WTC11 (cell line): Measurements from ENCODE around the gene FSTL3. TPM values are rescaled to one million over a fixed set of nuclear protein-coding genes. Genes with fewer than 3 reads are reported as not detected.
"Not testable (repeated sequence)": the region's sequence is repeated elsewhere in the genome, so short reads cannot be mapped to it uniquely, and the experiment has no call there.

ENCODE experiments used
- ATAC-seq: fragments of 200-7000 bp; cut with Tn5 transposase; 2 replicates; pipeline ENCODE4 v1.10.0; 2021; ENCODE audit warnings: mild to moderate bottlenecking, moderate library complexity
- CTCF ChIA-PET: fragments of 300-600 bp; sonication (Branson Sonifier 250); formaldehyde crosslinking; loops from one replicate; lab custom pipeline; 2021; ENCODE audit warnings: antibody characterized with exemption; lab: Charles Lee
- POLR2A ChIA-PET: fragments of 350-600 bp; sonication (Branson Sonifier 250); formaldehyde crosslinking; loops from one replicate; lab custom pipeline; 2021; ENCODE audit warnings: antibody characterized with exemption; lab: Charles Lee
- DNase-seq: peaks from one replicate; pipeline ENCODE4 v3.0.0; 2021; ENCODE audit warnings: low spot score
- H3K27ac Mint-ChIP-seq: 2 replicates; pipeline ENCODE4 v1.8.0; 2021; ENCODE audit warnings: mixed read lengths
- H3K27me3 Mint-ChIP-seq: 2 replicates; pipeline ENCODE4 v1.8.0; 2021; ENCODE audit warnings: low read depth, mild to moderate bottlenecking, moderate library complexity, mixed read lengths
- H3K36me3 Mint-ChIP-seq: 2 replicates; pipeline ENCODE4 v1.8.0; 2021; ENCODE audit warnings: mixed read lengths
- H3K4me1 Mint-ChIP-seq: 2 replicates; pipeline ENCODE4 v1.8.0; 2022; ENCODE audit warnings: mixed read lengths
- H3K4me3 Mint-ChIP-seq: 2 replicates; pipeline ENCODE4 v1.8.0; 2021; ENCODE audit warnings: mild to moderate bottlenecking, moderate library complexity, mixed read lengths
- H3K9me3 Mint-ChIP-seq: 2 replicates; pipeline ENCODE4 v1.8.0; 2021; ENCODE audit warnings: mixed read lengths
- ATF3 ChIP-seq: sonication (generic); formaldehyde crosslinking; conservative IDR thresholded peaks from 2 replicates; pipeline ENCODE4 v1.8.1; 2022; ENCODE audit warnings: mild to moderate bottlenecking, missing genetic modification reagents
- FOXK1 ChIP-seq: sonication (generic); formaldehyde crosslinking; IDR thresholded peaks from 2 replicates; pipeline ENCODE4 v1.8.0; 2022; ENCODE audit warnings: mild to moderate bottlenecking, moderate library complexity, missing genetic modification reagents
- GTF2I ChIP-seq: fragments of 250-450 bp; sonication (Bioruptor Pico); conservative IDR thresholded peaks from 2 replicates; pipeline ENCODE4 v1.4.0; 2021; ENCODE audit warnings: mild to moderate bottlenecking
- JAZF1 ChIP-seq: fragments of 250-450 bp; sonication (Bioruptor Pico); IDR thresholded peaks from 2 replicates; pipeline ENCODE4 v1.9.0; 2021; ENCODE audit warnings: moderate library complexity, mild to moderate bottlenecking, inconsistent platforms
- MAX ChIP-seq: sonication (generic); formaldehyde crosslinking; IDR thresholded peaks from 2 replicates; pipeline ENCODE4 v1.8.0; 2022; ENCODE audit warnings: mild to moderate bottlenecking, missing genetic modification reagents
- MXD4 ChIP-seq: fragments of 250-450 bp; sonication (Bioruptor Pico); IDR thresholded peaks from 2 replicates; pipeline ENCODE4 v1.8.0; 2021; ENCODE audit warnings: mild to moderate bottlenecking, moderate library complexity, borderline replicate concordance
- NFE2L1 ChIP-seq: sonication (generic); formaldehyde crosslinking; IDR thresholded peaks from 2 replicates; pipeline ENCODE4 v1.8.1; 2023; ENCODE audit warnings: missing genetic modification reagents
- SP1 ChIP-seq: sonication (generic); formaldehyde crosslinking; conservative IDR thresholded peaks from 2 replicates; pipeline ENCODE4 v1.8.1; 2022; ENCODE audit warnings: missing genetic modification reagents
- STAT6 ChIP-seq: sonication (generic); formaldehyde crosslinking; conservative IDR thresholded peaks from 2 replicates; pipeline ENCODE4 v1.8.1; 2023; ENCODE audit warnings: mild to moderate bottlenecking, low read depth, missing genetic modification reagents, moderate library complexity
- ZNF121 ChIP-seq: sonication (generic); formaldehyde crosslinking; IDR thresholded peaks from 2 replicates; pipeline ENCODE4 v1.8.0; 2023; ENCODE audit warnings: missing genetic modification reagents
- ZNF671 ChIP-seq: fragments of 250-450 bp; sonication (Bioruptor Pico); IDR thresholded peaks from 2 replicates; pipeline ENCODE4 v1.8.0; 2021; ENCODE audit warnings: mild to moderate bottlenecking
- total RNA-seq: library from RNA; stranded (reverse); gene quantifications from 3 replicates; pipeline ENCODE4 v1.2.3, GENCODE V29; 2021

The FSTL3 gene
- total RNA-seq, 1 experiment from 2014 or later, result 8.7 TPM

- H3K27me3 Mint-ChIP-seq, result no peaks in the 10 kb centered on the region
- ATAC-seq (no peak), DNase-seq (no peak)
- ChIA-PET POLR2A (no interaction called here), CTCF (interaction anchor here (1.3 to 1.6 kb wide), 2 partner anchors 8 to 15 kb away, joined by 3 to 5 read pairs; no protein-coding TSS in a partner anchor)
- no peak within 1 kb of the TSS for H3K27ac Mint-ChIP-seq
- no peak within 1 kb of the TSS for H3K4me3 Mint-ChIP-seq
- TF ChIP-seq ATF3 (no peak), MXD4 (CRISPR knock-in tag) (no peak), JAZF1 (no peak), ZNF671 (no peak), NFE2L1 (CRISPR knock-in tag) (no peak), FOXK1 (no peak), GTF2I (CRISPR knock-in tag) (no peak)
- H3K4me1 Mint-ChIP-seq, result 0 out of 2 replicates have a peak, but pooled peaks cover 2% of the 10 kb centered on the region
- H3K9me3 Mint-ChIP-seq, result no peaks in the 10 kb centered on the region
- H3K36me3 Mint-ChIP-seq, result no peaks in the 10 kb centered on the region
Measured at GRCh38 chr19:695352-695949, 19.3 kb downstream of the FSTL3 start, which contains the start of gene PRSS57. PRSS57 (minus strand) TSS chr19:695452; CDS start chr19:695430, 22 bp downstream.

- POLR2A ChIA-PET, result not testable (repeated sequence)
- CTCF ChIA-PET, result interaction anchor here (2.4 kb wide), 1 partner anchor 18 kb away, joined by 8 read pairs; no protein-coding TSS in a partner anchor
Measured at GRCh38 chr19:698529-698928, 22.3 kb downstream of the FSTL3 start.

GRCh38 chr19:699885-700284 lies 23.7 kb downstream of the FSTL3 start:
- peaks cover 12% of the 10 kb centered on the region; the same call in 1 of the 2 replicates for H3K4me1 Mint-ChIP-seq
- H3K27ac Mint-ChIP-seq, POLR2A ChIA-PET, ATAC-seq, H3K4me3 Mint-ChIP-seq, H3K27me3 Mint-ChIP-seq, H3K36me3 Mint-ChIP-seq, DNase-seq, H3K9me3 Mint-ChIP-seq: not testable (repeated sequence)
- CTCF ChIA-PET, result interaction anchor here (0.6 to 2.4 kb wide), 8 partner anchors 8 to 42 kb away, joined by 3 to 9 read pairs (median 6); partner anchors contain the start of genes FSTL3 and PALM

More at GRCh38 chr19:698529-698928, 22.3 kb downstream of the FSTL3 start:
- H3K27me3 Mint-ChIP-seq, H3K36me3 Mint-ChIP-seq, H3K9me3 Mint-ChIP-seq, ATAC-seq, DNase-seq, H3K27ac Mint-ChIP-seq, H3K4me3 Mint-ChIP-seq: not testable (repeated sequence)
- H3K4me1 Mint-ChIP-seq, result peaks cover 12% of the 10 kb centered on the region; the same call in 1 of the 2 replicates

- not testable (repeated sequence) for H3K4me1 Mint-ChIP-seq, DNase-seq, H3K36me3 Mint-ChIP-seq, H3K9me3 Mint-ChIP-seq, ATAC-seq
- TF ChIP-seq ZNF121 (CRISPR knock-in tag), result peak; percentile 66; the same call in 1 of the 2 replicates
- ChIA-PET CTCF (interaction anchor here (1.8 to 2.0 kb wide), 2 partner anchors 39 to 154 kb away, joined by 5 to 8 read pairs; no protein-coding TSS in a partner anchor), POLR2A (interaction anchor here (1.1 to 1.6 kb wide), 3 partner anchors 22 to 26 kb away, joined by 3 to 8 read pairs (median 6); no protein-coding TSS in a partner anchor)
- Mint-ChIP-seq H3K27ac (peak overlapping the region; percentile 63), H3K27me3 (peaks cover 18% of the 10 kb centered on the region), H3K4me3 (peak overlapping the region; percentile 69)
Measured at GRCh38 chr19:702847-703246, 26.7 kb downstream of the FSTL3 start.

- POLR2A ChIA-PET, result interaction anchor here (0.7 to 1.6 kb wide), 4 partner anchors 22 to 39 kb away, joined by 3 to 8 read pairs (median 5); no protein-coding TSS in a partner anchor
- H3K27me3 Mint-ChIP-seq, result peaks cover 22% of the 10 kb centered on the region
- DNase-seq, result no peak
- peak overlapping the region; percentile 69 for H3K4me3 Mint-ChIP-seq
- peaks cover 10% of the 10 kb centered on the region; the same call in 1 of the 2 replicates for H3K4me1 Mint-ChIP-seq
- peaks cover 5% of the 10 kb centered on the region; the same call in 1 of the 2 replicates for H3K9me3 Mint-ChIP-seq
- CTCF ChIA-PET, result interaction anchor here (0.9 to 3.1 kb wide), 15 partner anchors 9 to 193 kb away, joined by 3 to 17 read pairs (median 6); partner anchors contain the start of genes CDC34, PRSS57 and RNF126
- no peak for ATAC-seq
- H3K36me3 Mint-ChIP-seq, result peaks cover 4% of the 10 kb centered on the region
- peak; percentile 85 for TF ChIP-seq GTF2I (CRISPR knock-in tag)
- no peak for TF ChIP-seq JAZF1
- H3K27ac Mint-ChIP-seq, result peak overlapping the region; percentile 63
Measured at GRCh38 chr19:703329-703650, 27.1 kb downstream of the FSTL3 start.

- Mint-ChIP-seq H3K9me3 (peaks cover 5% of the 10 kb centered on the region; the same call in 1 of the 2 replicates), H3K4me3 (peak overlapping the region; percentile 69), H3K4me1 (peaks cover 10% of the 10 kb centered on the region; the same call in 1 of the 2 replicates), H3K27ac (no peak overlapping the region), H3K36me3 (peaks cover 4% of the 10 kb centered on the region), H3K27me3 (peaks cover 22% of the 10 kb centered on the region)
- ChIA-PET POLR2A (interaction anchor here (0.7 to 1.6 kb wide), 4 partner anchors 23 to 38 kb away, joined by 3 to 8 read pairs (median 5); no protein-coding TSS in a partner anchor), CTCF (interaction anchor here (0.6 to 3.1 kb wide), 17 partner anchors 9 to 193 kb away, joined by 3 to 17 read pairs (median 5); partner anchors contain the start of genes CDC34, PRSS57 and RNF126)
- DNase-seq (peak; percentile 98), ATAC-seq (peak; percentile 93)
- TF ChIP-seq SP1 (CRISPR knock-in tag) (peak; percentile 65), STAT6 (CRISPR knock-in tag) (no peak), MAX (CRISPR knock-in tag) (peak; percentile 39; the same call in 1 of the 2 replicates)
Measured at GRCh38 chr19:703651-704446, 27.7 kb downstream of the FSTL3 start.
